H1 (cell line): Measurements from ENCODE around the gene ARHGEF38. TPM values are rescaled to one million over a fixed set of nuclear protein-coding genes. Genes with fewer than 3 reads are reported as not detected.

ENCODE experiments used
- CTCF ChIA-PET: fragments of 300-600 bp; sonication (Branson Sonifier 250); formaldehyde crosslinking; loops from one replicate; lab custom pipeline; 2021; ENCODE audit not compliant: partially characterized antibody; lab: Charles Lee
- POLR2A ChIA-PET: fragments of 300-600 bp; sonication (Branson Sonifier 250); formaldehyde crosslinking; loops from one replicate; lab custom pipeline; 2021; ENCODE audit warnings: inconsistent platforms; ENCODE audit not compliant: partially characterized antibody; lab: Charles Lee
- DNase-seq, 2 experiments: peaks; one replicate each; pipeline versions ENCODE4 v3.0.0 to v3.0.0-alpha.2; 2010 to 2022; ENCODE audit warnings: low spot score in 2 of 2, low read depth in 1 of 2, mixed read lengths in 1 of 2
- FAIRE-seq: peaks from 2 replicates; lab custom pipeline; 2011; peaks lifted over from hg19 to GRCh38; lab: Jason Lieb, UNC
- H2AFZ ChIP-seq: 2 replicates; pipeline ENCODE4 v1.8.1; 2012; ENCODE audit warnings: low read length, inconsistent platforms
- H2AK5ac ChIP-seq: 2 replicates; pipeline ENCODE4 v1.6.1; 2013; ENCODE audit warnings: low read depth, low read length
- H2BK120ac ChIP-seq: replicated peaks from 2 replicates; pipeline ENCODE3; 2013; ENCODE audit warnings: low read depth, low read length, inconsistent platforms
- H2BK12ac ChIP-seq: 2 replicates; pipeline ENCODE4 v1.6.1; 2013; ENCODE audit warnings: low read depth, low read length
- H2BK15ac ChIP-seq: 2 replicates; pipeline ENCODE4 v1.6.1; 2013; ENCODE audit warnings: low read length
- H2BK20ac ChIP-seq: 2 replicates; pipeline ENCODE4 v1.6.1; 2013; ENCODE audit warnings: low read length
- H2BK5ac ChIP-seq: 2 replicates; pipeline ENCODE4 v1.6.1; 2013; ENCODE audit warnings: low read depth, low read length
- H3K14ac ChIP-seq: 2 replicates; pipeline ENCODE4 v1.6.1; 2013; ENCODE audit warnings: inconsistent platforms; ENCODE audit not compliant: insufficient read length
- H3K18ac ChIP-seq: 2 replicates; pipeline ENCODE4 v1.6.1; 2013; ENCODE audit warnings: low read length; ENCODE audit errors: extremely low read depth
- H3K23ac ChIP-seq: 2 replicates; pipeline ENCODE4 v1.6.1; 2013; ENCODE audit warnings: inconsistent platforms; ENCODE audit not compliant: insufficient read length
- H3K23me2 ChIP-seq: 2 replicates; pipeline ENCODE4 v1.6.1; 2013; ENCODE audit warnings: low read depth, low read length
- H3K27ac ChIP-seq: 2 replicates; pipeline ENCODE4 v1.6.1; 2011; ENCODE audit warnings: low read depth, low read length, inconsistent platforms
- H3K27me3 ChIP-seq, 4 experiments: replicated peaks in 1 of 4; 1 replicate in 1 of 4; 2 replicates in 3 of 4; pipeline versions ENCODE4 v1.6.1 to v1.8.1; 2011 to 2013; ENCODE audit warnings: low read length in 3 of 4, mild to moderate bottlenecking in 3 of 4, inconsistent platforms in 2 of 4, mixed read lengths in 2 of 4, moderate library complexity in 1 of 4; ENCODE audit not compliant: control insufficient read depth in 3 of 4, insufficient read depth in 3 of 4; ENCODE audit errors: extremely low read depth in 1 of 4
- H3K36me3 ChIP-seq, 4 experiments: 2 replicates each; pipeline versions ENCODE4 v1.6.1 to v1.8.1; 2011 to 2013; ENCODE audit warnings: mild to moderate bottlenecking in 4 of 4, low read length in 3 of 4, moderate library complexity in 2 of 4, control low read depth in 1 of 4, inconsistent platforms in 1 of 4; ENCODE audit not compliant: insufficient read depth in 4 of 4, control insufficient read depth in 2 of 4
- H3K4ac ChIP-seq: replicated peaks from 2 replicates; pipeline ENCODE3; 2013; ENCODE audit warnings: low read length, low read depth, mixed read lengths, inconsistent platforms; ENCODE audit not compliant: insufficient read length
- H3K4me1 ChIP-seq, 4 experiments: replicated peaks in 1 of 4; 1 replicate in 1 of 4; 2 replicates in 3 of 4; pipeline versions ENCODE4 v1.6.1 to v1.8.1; 2011 to 2013; ENCODE audit warnings: low read length in 3 of 4, inconsistent platforms in 2 of 4, mixed read lengths in 1 of 4; ENCODE audit not compliant: insufficient read depth in 4 of 4, control insufficient read depth in 3 of 4
- H3K4me2 ChIP-seq, 2 experiments: 2 replicates each; pipeline versions ENCODE4 v1.6.1 to v1.8.1; 2011 to 2013; ENCODE audit warnings: low read depth in 2 of 2, low read length in 2 of 2, control low read depth in 1 of 2, inconsistent platforms in 1 of 2, mild to moderate bottlenecking in 1 of 2; ENCODE audit not compliant: insufficient read depth in 1 of 2
- H3K4me3 ChIP-seq, 4 experiments: fragments of 200-600, 300-600 bp in 1 of 4; sonication (generic), shearing (Covaris generic), sonication (Bioruptor Twin) in 1 of 4; 2 replicates each; pipeline versions ENCODE4 v1.5.1 to v1.8.1; 2011 to 2016; ENCODE audit warnings: low read length in 4 of 4, low read depth in 3 of 4, control low read depth in 2 of 4, inconsistent platforms in 2 of 4, mild to moderate bottlenecking in 2 of 4, mixed read lengths in 1 of 4, moderate library complexity in 1 of 4; ENCODE audit not compliant: insufficient read depth in 2 of 4; ENCODE audit errors: extremely low read depth in 1 of 4
- H3K56ac ChIP-seq: replicated peaks from 2 replicates; pipeline ENCODE3; 2013; ENCODE audit warnings: low read depth, mild to moderate bottlenecking, mixed read lengths, low read length, inconsistent platforms; ENCODE audit not compliant: insufficient read length
- H3K79me1 ChIP-seq: 2 replicates; pipeline ENCODE4 v1.6.1; 2013; ENCODE audit warnings: low read depth, low read length, control low read depth
- H3K79me2 ChIP-seq, 2 experiments: 2 replicates each; pipeline versions ENCODE4 v1.6.1 to v1.8.1; 2012 to 2013; ENCODE audit warnings: low read length in 2 of 2, mild to moderate bottlenecking in 2 of 2, inconsistent platforms in 1 of 2; ENCODE audit not compliant: insufficient read depth in 2 of 2, control insufficient read depth in 1 of 2
- H3K9ac ChIP-seq, 4 experiments: replicated peaks in 1 of 4; 1 replicate in 1 of 4; 2 replicates in 3 of 4; pipeline versions ENCODE4 v1.6.1 to v1.8.1; 2011 to 2013; ENCODE audit warnings: low read depth in 3 of 4, low read length in 3 of 4, control low read depth in 2 of 4, mild to moderate bottlenecking in 2 of 4, moderate library complexity in 2 of 4, inconsistent platforms in 1 of 4; ENCODE audit errors: extremely low read depth in 1 of 4
- H3K9me3 ChIP-seq, 2 experiments: 2 replicates each; pipeline versions ENCODE4 v1.6.1 to v1.8.1; 2012 to 2013; ENCODE audit warnings: mild to moderate bottlenecking in 2 of 2, moderate library complexity in 2 of 2, control low read depth in 1 of 2, inconsistent platforms in 1 of 2, low read depth in 1 of 2, low read length in 1 of 2, mixed read lengths in 1 of 2; ENCODE audit not compliant: insufficient read depth in 2 of 2
- H4K20me1 ChIP-seq, 2 experiments: replicated peaks in 1 of 2; 2 replicates each; pipeline versions ENCODE3 to v1.8.1; 2011 to 2013; ENCODE audit warnings: inconsistent platforms in 2 of 2, low read length in 2 of 2, mild to moderate bottlenecking in 1 of 2; ENCODE audit not compliant: insufficient read depth in 2 of 2, control insufficient read depth in 1 of 2
- H4K5ac ChIP-seq: 2 replicates; pipeline ENCODE4 v1.6.1; 2013; ENCODE audit warnings: low read length, low read depth, mixed read lengths, inconsistent platforms; ENCODE audit not compliant: insufficient read length
- H4K8ac ChIP-seq: 2 replicates; pipeline ENCODE4 v1.8.0; 2013; ENCODE audit warnings: mild to moderate bottlenecking, moderate library complexity, low read length, inconsistent platforms; ENCODE audit not compliant: insufficient read depth; ENCODE audit errors: extremely low read depth
- H4K91ac ChIP-seq: replicated peaks from 2 replicates; pipeline ENCODE3; 2013; ENCODE audit warnings: low read length, mixed read lengths, inconsistent platforms; ENCODE audit not compliant: insufficient read length
- CHD2 ChIP-seq: IDR thresholded peaks from 2 replicates; pipeline ENCODE4 v1.6.1; 2012; ENCODE audit warnings: low read length, improper control_type of control experiment
- JUN ChIP-seq: IDR thresholded peaks from 2 replicates; pipeline ENCODE4 v1.6.1; 2011; ENCODE audit warnings: low read depth, mild to moderate bottlenecking, improper control_type of control experiment, low read length
- WGBS, 2 experiments: shearing (Covaris generic) in 1 of 2; methylation state at CpG; one replicate each; pipeline versions ENCODE4 v1.1.6 to v1.1.7; 2013 to 2015; ENCODE audit warnings: low lambda C conversion rate in 2 of 2, mixed read lengths in 2 of 2, inconsistent platforms in 1 of 2, low coverage in 1 of 2, missing lambda C conversion rate in 1 of 2; ENCODE audit not compliant: insufficient replicate concordance in 2 of 2, insufficient coverage in 1 of 2, insufficient read length in 1 of 2; ENCODE audit errors: extremely low coverage in 1 of 2, missing lambda C conversion rate in 1 of 2; 5-methylcytosine and 5-hydroxymethylcytosine counted together
- polyA plus RNA-seq, 7 experiments: library from polyadenylated mRNA; depleted of rRNA in 3 of 7; stranded (reverse) in 5 of 7; unstranded in 2 of 7; fragments of >200 nt in 5 of 7; fragments of 200-250 nt in 2 of 7; gene quantifications; 1 replicate in 5 of 7; 2 replicates in 1 of 7; 4 replicates in 1 of 7; pipeline versions ENCODE4 v1.2.1 to v1.2.3, GENCODE V29; 2011 to 2013; ENCODE audit warnings: missing spikeins in 2 of 7, mixed read lengths in 2 of 7
- total RNA-seq: library from RNA; stranded (reverse); fragmentation: NEBNext Ultra II Directional; extraction: Animal tissue kit (Norgen Biotek cat#: 25700); gene quantifications from 2 replicates; pipeline ENCODE4 v1.2.1, GENCODE V29; 2021

The ARHGEF38 gene
- total and polyA plus RNA-seq, 2 of the 8 experiments (the other 6 are each of a cell fraction or from before 2014, with no cell fraction given), result not detected

DNA sequence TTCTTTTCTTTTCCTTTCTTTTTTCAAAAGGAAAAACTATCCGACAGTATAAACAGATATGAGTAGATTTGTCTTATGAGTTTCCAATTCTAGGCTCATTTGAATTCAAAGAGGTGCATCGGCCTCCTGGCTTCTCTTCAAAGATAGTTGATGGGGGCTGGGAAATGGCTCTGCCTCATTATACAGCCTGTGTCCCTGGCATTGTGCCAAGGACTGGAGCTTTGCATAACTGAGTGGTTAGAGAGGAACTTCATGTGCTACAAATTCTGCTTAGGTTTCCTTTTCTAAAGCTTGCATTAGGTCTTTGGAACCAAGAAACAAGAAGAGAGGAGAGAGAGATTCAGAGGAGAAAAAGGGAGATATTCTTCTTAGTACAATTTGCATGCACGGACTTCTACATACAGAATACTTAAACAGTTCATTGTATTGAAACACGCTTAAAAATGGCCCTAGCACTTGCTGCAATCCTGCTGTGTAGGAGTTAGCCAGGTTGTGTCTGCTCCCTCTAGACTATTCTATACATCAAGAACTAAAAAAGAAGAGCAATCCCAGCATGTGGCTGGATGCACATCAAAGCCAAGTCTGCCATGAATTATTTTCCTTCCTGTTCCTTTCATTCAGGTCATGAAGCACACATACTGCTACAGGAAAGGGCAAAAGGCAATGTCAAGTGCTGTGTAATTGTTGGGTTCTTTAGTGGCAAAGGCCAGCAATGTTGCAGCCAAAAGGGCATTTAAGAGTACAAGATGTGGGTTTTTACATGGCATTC lies 85.2 kb downstream of the ARHGEF38 start:
- peaks cover 0 to 4% (median 0%) of the 10 kb centered on the region in 4 experiments; a peak in 2 of 7 replicates for H3K4me1 ChIP-seq
- ChIA-PET POLR2A (no interaction called here), CTCF (interaction anchor here (0.7 kb wide), 1 partner anchor 16 kb away, joined by 3 read pairs; no protein-coding TSS in a partner anchor)
- H3K23me2 ChIP-seq, result no peaks in the 10 kb centered on the region
- H3K36me3 ChIP-seq, result no peaks in the 10 kb centered on the region
- no peak overlapping the region for H2AFZ ChIP-seq
- no peak overlapping the region for H3K56ac ChIP-seq
- WGBS, 2 experiments, result 74% methylated on average over 4 of the region's 4 CpGs; no CpG with 5 or more reads in 1 of the 2 experiments
- no peak overlapping the region for H2BK15ac ChIP-seq
- H3K4ac ChIP-seq, result no peak overlapping the region
- no peak overlapping the region for H3K23ac ChIP-seq
- H2AK5ac ChIP-seq, result no peak overlapping the region
- H2BK20ac ChIP-seq, result no peak overlapping the region
- H3K27ac ChIP-seq, result no peak overlapping the region
- TF ChIP-seq CHD2 (no peak), JUN (no peak)
- H4K8ac ChIP-seq, result no peak overlapping the region
- H4K5ac ChIP-seq, result no peak overlapping the region
- H3K4me2 ChIP-seq, result no peak overlapping the region
- no peak overlapping the region for H2BK5ac ChIP-seq
- H3K9me3 ChIP-seq, result no peaks in the 10 kb centered on the region
- no peak overlapping the region for H3K14ac ChIP-seq
- no peak overlapping the region for H2BK12ac ChIP-seq
- no peaks in the 10 kb centered on the region for H3K79me2 ChIP-seq
- H2BK120ac ChIP-seq, result no peak overlapping the region
- FAIRE-seq (no peak), DNase-seq (no peak)
- H3K4me3 ChIP-seq, result no peak overlapping the region
- H3K9ac ChIP-seq, result no peak overlapping the region
- H4K20me1 ChIP-seq, result no peaks in the 10 kb centered on the region
- H4K91ac ChIP-seq, result no peak overlapping the region
- H3K27me3 ChIP-seq, result no peaks in the 10 kb centered on the region
- H3K79me1 ChIP-seq, result no peaks in the 10 kb centered on the region
- H3K18ac ChIP-seq, result no peak overlapping the region
